GM04503 (cell line): ENCODE results near the gene NMRK2.
"Not testable (repeated sequence)": the region's sequence is repeated elsewhere in the genome, so short reads cannot be mapped to it uniquely, and the experiment has no call there.

Experiments used
- DNase-seq: peaks from one replicate; pipeline ENCODE4 v3.0.0-alpha.2; 2012; ENCODE audit warnings: low read depth

Gene NMRK2, protein sequence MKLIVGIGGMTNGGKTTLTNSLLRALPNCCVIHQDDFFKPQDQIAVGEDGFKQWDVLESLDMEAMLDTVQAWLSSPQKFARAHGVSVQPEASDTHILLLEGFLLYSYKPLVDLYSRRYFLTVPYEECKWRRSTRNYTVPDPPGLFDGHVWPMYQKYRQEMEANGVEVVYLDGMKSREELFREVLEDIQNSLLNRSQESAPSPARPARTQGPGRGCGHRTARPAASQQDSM

DNA sequence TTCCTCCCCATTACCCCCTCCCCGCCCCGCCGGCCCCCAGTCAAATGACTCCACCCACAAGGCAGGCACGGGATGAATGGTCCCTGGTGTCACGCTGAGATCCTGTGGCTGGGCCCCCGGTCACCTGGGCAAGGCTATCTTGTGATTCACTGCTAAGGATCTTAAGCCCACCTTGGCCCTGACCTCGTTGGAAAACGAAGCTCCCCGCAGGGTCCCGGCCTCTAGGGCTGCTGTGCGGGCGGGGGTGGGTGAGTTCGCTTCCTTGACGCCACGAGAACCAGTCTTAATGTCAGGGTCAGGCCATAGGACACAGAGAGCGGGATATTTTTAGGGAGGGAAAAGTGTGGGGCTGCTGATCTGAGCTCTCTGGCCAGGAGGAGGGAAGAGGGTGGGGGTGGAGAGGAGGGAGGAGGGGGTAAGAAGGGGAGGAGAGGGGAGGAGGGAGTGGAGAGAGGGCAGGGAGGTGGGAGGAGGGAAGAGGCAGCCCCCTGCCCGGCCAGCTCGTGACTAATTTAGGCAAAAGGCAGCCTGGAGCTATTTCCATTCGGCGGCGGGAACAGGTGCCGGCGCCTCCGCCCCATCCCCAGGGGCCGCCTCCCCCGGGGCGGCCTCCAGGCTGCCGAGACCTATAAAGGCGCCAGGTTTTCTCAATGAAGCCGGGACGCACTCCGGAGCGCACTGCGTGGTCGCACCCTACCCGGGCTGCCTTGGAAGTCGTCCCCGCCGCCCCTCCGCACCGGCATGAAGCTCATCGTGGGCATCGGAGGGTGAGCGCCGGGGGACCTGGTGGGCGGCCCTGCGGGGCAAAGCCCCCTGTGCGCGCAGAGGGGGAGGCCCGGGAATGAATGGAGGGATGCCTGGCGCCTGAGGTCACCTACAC, at the start of gene NMRK2:
NMRK2 (plus strand) TSS at position 139 of the 880 bp plus-strand sequence; CDS start at position 742, 603 bp downstream.
- DNase-seq: no peak

DNA sequence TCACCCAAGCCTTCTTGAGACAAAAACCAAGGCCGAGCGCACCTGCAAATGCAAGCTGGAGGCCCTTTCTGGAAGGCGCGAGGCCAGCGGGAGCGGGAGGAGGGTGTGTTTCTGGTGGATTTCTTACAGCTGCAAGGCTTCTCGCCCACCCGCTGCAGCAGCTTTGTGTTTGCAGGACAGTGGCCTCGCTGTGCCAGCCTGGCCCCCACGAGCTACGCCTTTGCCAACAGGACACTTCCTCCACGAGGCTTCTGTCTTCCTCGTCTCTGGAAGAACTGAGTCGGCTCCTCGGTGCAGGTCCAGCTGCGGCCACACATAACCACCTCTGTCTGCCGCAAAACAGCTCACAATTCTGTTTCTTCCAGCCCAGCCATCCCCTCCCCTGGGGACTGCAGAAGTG, 42.3 kb upstream of the NMRK2 start:
- DNase-seq: no peak

DNA sequence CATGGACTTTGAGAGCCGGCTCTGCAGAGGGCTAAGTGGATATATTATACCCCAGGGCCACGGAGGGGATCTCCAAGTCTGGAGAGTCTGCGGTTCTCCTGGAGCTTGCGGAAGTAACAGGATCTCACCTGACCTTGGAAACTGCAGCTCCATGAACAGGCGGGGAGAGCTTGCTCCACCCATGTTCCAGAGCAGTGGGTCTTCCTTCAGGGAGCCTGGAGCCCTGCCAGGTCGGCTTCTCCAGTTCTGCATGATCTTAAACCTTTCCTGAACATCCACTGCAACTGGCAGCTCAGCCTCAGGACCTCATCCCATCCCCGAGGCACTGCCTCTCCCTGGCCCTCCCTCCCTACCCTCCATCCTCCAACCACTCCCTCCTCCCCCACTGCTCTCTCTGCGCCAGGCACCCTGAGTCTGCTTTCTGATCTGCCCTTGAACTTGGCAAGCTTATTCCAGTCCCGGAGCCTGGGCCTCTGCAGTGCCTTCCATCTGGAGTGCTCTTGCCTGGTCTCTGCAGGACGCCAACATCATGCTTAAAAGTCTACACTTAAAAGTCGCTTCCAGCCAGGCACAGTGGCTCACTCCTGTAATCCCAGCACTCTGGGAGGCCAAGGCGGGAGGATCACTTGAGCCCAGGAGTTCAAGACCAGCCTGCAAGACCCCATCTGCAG, 39.2 kb upstream of the NMRK2 start:
- no peak for DNase-seq

DNA sequence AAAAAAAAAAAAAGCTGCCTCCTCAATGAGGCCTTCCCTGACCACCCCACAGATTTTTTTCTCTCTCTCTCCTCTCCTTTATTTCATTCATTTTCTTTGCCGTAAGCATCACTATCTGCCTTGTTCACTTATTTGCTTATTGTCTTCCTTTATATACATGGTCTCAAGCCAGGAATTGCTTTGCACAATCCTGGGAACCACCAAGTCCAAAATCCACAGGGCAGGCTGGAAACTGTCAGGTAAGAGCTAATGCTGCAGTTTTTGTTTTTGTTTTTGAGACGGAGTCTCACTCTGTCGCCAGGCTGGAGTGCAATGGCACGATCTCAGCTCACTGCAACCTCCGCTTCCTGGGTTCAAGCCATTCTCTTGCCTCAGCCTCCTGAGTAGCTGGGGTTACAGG, 37.9 kb upstream of the NMRK2 start:
- not testable (repeated sequence) for DNase-seq

DNA sequence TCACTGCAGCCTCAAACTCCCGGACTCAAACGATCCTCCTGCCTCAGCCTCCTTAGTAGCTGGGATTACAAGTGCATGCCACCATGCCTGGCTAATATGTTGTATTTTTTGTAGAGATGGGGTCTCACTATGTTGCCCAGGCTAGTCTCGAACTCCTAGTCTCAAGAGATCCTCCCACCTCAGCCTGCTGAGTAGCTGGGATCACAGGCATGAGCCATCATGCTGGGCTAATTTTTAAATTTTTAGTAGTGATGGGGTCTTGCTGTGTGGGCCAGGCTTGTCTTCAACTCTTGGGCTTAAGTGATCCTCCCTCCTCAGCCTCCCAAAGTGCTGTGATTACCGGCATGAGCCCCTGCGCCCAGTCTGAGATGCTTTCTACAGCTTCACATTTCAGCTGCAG, 37.1 kb upstream of the NMRK2 start:
- DNase-seq: no peak

DNA sequence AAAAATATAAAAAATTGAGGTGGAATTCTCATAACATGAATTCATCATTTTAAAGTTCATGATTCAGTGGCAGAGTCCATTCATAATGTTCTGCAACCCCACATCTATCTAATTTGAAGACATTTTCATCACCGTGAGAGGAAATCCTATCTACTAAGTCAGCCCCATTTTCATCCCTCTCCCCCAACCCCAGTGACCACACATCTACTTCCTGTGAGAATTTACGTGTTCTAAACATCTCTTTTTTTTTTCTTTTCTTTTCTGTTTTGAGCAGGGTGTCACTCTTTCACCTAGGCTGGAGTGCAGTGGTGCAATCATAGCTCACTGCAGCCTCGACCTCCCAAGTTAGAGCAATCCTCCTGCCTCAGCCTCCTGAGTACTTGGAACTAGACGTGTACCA, 34.9 kb upstream of the NMRK2 start:
- DNase-seq: no peak

DNA sequence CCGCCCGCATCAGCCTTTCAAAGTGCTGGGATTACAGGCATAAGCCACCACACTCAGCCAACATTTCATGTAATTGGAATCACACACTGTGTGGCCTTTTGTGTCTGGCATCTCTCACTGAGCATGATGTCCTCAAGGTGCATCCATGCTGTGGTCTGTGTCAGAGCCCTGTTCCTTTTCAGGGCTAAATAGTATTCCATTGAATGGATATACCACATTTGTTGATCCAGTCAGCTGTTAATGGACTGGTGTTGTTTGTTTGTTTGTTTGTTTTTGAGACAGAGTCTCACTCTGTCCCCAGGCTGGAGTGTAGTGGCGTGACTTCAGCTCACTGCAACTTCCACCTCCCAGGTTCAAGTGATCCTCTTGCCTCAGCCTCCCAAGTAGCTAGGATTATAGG, 34.4 kb upstream of the NMRK2 start:
- no peak for DNase-seq

DNA sequence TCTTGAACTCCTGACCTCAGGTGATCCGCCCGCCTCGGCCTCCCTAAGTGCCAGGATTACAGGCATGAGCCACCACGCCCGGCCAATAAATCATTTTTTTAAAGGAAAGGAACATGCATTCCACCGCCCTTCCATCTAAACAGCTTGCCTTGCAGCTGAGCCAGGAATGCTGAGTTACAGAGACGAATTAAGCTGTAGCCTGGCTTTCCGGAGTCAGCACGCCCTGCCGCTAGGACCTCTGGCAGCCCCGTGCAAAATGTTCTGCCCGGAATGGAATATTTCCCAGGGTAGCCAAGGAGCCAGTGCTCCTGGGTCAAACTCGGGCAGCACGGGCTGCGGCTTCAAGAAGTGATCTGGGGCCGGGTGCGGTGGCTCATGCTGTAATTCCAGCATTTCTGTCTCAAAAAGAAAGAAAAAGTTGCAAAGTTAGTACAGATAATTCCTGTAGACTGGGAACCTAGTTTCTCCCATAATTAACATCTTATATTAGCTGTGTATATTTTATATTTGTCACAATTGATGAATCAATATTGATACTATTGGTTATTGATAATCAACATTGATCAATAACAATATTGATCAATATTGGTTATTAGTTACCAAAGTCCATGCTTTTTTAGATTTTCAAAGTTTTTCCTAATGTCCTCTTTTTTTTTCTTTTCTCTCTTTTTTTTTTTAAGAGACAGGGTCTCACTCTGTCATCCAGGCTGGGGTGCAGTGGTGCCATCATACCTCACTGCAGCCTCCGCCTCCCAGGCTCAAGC, 33.2 kb upstream of the NMRK2 start:
- DNase-seq: no peak

DNA sequence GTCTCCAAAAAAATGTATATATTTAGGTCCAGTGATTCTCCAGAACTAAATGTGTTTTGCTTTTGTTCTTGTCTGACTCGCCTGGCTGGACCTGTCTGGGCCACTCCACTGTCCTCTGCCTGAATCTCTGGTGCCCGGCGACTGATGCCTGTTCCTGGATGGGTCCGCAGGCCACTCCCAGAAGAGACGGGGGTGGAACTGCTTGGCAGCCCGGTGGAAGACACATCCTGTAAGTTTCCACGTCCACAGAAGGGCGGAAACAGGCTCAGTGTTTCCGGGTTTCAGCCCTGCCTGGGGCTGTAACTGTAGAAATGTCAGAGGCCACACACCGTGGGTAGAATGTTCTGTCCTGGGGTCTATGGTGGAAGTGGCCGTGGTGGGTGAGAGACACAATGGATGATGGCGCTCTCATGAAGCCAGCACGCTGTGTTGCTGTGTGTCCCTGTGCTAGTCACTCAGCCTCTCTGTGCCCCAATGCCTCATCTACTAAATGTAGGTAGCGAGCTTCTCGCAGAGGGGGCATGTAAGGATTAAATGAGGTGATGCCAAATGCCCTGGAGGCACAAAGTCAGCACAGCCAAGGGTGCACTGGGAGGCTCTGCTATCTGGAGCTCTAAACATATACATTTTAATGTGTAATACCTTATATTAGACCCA, 30.4 kb upstream of the NMRK2 start:
- DNase-seq: no peak

DNA sequence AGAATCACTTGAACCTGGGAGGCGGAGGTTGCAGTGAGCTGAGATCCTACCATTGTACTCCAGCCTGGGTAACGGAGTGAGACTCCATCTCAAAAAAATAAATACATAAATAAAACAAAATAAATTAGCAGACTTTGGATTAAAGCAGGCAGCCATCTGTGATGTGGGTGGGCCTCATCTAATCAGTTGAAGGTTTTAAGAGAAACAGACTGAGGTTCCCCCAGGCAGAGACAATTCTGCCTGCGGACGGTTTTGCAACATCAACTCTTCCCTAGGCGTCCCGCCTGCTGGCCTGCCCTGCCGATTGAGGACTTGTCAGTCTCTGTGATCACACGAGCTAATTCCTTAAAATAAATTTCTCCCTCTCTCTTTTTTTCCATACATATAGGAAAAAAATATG, 28.6 kb upstream of the NMRK2 start:
- no peak for DNase-seq

DNA sequence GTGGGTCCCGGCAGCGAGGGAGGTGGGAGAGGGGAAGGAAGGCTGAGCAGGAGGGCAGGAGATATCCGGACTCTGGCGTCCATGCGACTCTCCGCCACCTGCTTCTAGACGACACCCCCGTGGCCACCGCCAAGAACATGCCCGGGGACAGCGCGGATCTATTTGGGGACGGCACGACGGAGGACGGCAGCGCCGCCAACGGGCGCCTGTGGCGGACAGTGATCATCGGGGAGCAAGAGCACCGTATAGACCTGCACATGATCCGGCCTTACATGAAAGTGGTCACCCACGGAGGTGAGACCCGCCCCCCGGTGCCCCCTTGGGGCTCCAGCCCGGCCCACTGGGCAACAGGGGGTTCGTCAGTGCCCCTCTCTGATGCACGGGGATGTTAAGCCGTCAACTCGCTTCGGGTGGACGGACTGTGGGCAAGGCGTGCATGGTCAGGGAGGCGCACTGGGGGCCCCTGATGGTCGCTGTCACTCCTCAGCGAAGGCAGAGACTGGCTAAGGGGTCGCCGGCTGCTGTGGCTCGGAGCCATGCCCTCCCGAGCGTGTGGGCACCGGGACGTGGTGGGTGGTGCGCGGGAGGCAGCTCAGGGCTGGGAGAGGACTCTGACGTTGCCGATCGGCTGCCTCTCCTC, 25.1 kb upstream of the NMRK2 start:
- DNase-seq: no peak

DNA sequence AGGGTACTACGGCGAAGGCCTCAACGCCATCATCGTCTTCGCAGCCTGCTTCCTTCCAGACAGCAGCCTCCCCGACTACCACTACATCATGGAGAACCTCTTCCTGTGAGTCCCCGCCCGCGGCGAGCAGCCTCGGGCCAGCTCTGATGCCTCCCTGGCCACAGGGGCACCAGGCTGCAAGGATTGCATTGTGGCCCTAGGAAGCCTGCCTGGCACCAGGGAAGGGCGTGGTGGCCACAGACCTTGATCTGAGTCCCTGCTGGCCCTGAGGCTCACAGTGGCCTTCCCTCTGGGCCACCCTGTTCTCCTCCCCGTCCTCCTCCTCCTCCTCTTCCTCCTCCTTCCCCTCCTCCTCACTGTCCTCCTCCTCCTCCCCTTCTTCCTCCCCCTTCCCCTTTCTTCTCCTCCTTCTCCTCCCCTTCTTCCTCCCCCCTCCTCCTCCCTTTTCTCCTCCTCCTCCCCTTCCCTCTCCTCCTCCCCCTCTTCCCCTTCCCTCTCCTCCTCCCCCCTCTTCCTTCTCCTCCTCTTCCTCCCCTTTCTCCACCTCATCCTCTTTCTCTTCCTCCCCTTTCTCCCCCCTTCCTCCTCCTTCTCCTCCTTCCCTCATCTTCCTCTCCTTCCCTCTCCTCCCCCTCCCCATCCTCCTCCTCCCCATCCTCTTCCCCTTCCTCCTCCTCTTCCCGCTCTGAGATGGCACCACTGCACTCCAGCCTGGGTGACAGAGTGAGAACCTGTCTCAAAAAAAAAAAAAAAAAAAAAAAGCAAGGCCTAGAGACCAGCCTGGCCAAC, 24.4 kb upstream of the NMRK2 start:
- no peak for DNase-seq

DNA sequence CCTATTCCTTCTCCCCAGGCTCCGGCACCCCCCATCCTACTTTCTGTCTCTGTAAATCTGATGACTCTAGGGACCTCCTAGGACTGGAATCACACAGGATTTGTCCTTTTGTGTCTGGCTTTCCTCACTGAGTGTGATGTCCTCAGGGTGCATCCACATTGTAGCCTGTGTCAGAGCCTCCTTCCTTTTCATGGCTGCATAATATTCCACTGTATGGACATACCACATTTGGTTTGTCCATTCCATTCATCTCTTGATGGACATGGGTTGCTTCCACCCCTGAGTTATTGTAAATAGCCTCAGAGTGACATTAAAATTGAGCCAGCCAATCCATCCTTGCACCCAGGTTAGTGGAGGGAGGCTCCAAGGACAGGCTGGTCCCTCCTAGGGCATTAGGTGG, 22.8 kb upstream of the NMRK2 start:
- no peak for DNase-seq

DNA sequence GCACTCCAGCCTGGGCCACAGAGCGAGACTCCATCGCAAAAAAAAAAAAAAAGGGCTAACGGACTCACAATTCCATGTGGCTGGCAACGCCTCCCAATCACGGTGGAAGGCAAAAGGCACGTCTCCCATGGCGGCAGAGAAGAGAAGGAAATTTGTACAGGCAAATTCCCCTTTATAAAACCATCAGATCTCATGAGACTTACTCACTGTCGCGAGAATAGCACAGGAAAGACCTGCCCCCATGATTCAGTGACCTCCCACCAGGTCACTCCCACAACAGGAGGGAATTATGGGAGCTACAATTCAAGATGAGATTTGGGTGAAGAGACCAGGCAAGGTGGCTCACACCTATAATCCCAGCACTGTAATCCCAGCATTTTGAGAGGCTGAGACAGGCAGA, 18.7 kb upstream of the NMRK2 start:
- DNase-seq: no peak

DNA sequence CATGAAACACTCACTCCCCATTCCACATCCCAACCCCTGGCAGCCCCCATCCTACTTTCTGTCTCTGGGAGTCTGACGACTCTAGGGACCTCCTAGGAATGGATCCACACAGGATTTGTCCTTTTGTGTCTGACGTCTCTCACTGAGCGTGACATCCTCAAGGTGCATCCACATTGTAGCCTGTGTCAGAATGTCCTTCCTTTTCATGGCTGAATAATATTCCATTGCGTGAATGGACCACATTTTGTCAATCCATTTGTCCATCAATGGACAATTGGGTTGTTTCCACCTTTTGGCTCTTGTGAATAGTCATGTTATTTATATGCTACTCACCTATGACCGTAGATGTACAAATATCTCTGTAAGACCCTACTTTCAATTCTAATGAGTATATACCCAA, 16.8 kb upstream of the NMRK2 start:
- DNase-seq: no peak

DNA sequence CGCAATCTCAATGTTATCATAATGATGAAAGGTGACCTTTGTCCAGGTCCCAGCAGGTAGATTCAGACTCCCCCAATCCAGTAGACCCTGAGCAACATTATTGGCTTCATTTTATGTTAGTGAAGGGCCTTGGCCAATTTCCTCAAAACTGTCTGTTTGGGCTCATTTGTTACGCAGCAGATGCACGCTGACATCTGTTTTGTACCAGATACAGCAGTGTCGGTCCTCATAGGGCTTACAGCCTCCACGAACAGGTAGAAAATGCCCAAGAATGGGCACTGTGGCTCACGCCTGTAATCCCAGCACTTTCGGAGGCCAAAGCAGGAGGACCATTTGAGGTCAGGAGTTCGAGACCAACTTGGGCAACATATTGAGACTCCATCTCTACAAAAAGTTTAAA, 13.1 kb upstream of the NMRK2 start:
- DNase-seq: no peak

DNA sequence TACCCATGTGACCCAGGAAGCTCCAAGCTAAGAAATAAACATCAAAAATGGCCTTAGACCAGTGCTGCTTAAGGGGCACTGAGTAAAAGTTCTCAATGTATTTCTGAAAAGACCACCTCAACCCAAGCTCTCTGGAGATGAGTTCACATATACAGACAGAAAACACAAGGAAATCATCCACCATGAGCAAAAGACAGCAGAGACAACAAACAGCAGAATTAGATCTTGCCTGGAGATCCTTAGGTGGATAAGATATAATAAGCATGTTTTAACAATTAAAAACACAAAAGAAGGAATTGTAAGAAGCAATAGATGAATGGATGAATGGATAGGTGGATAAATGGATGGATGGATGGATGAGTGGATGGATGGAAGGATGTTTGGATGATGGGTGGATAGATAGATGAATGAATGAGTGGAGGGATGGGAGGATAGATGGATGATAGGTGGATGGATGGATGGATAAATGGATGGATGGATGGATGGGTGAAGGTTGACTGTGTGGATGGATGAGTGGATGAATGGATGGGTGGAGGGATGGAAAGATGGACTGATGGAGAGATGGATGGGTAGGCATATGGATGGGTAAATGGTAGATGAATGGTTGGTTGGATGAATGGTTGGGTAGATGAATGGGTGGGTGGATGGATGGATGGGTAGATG, 9.6 kb upstream of the NMRK2 start:
- no peak for DNase-seq

DNA sequence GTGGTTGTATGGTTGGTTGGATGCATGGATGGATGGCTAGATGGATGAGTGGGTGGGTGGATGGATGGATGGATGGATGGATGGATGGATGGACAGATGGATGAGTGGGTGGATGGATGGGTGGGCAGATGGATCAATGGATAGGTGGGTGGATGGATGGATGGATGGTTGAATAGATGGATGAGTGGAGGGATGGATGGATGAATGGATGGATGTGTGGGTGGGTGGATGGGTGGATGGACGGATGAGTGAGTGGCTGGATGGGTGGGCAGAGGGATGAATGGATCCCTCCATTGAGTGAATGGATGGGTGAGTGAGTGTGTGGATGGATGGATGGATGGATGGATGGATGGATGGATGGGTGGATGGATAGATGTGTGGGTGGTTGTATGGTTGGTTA, 9.0 kb upstream of the NMRK2 start:
- DNase-seq: no peak

DNA sequence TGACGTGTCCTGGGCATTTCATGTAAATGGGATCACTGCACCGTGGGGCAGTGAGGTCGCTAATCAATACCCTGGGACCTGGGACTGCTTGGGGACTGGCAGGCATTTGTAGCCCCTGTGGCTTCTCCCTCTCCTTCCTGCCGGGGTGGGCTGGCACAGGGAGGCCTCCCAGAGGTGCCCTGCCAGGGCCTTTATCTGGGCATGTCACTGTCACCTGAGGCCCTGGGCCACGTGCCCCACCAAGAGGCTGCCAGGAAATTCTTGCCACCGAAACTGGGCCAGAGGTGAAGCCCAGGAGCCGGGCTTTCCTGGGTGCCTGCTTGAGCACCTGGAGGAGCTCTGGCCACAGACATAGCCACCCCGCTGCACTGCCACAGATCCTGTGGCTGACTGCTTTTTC, 1.8 kb upstream of the NMRK2 start:
- DNase-seq: no peak
